Thoracic aorta (tissue), 2 donors: ENCODE data around the gene GALNT10. TPM values are rescaled to one million over a fixed set of nuclear protein-coding genes. Genes with fewer than 3 reads are reported as not detected.

Experiments used
- ATAC-seq: fragments of 150-250 bp; one replicate; pipeline ENCODE4 v1.8.0; 2017; ENCODE audit warnings: low read depth; ENCODE audit not compliant: insufficient number of reproducible peaks, low FRiP score
- DNase-seq: peaks from one replicate; pipeline ENCODE4 v3.0.0-alpha.2; 2020; ENCODE audit warnings: low spot score
- H3K27ac ChIP-seq, 2 donors: fragments of 200-600 bp; sonication (generic); 1 replicate in 1 of 2; 2 replicates in 1 of 2; pipeline ENCODE4 v1.5.1; 2016; ENCODE audit warnings: mild to moderate bottlenecking in 2 of 2, moderate library complexity in 2 of 2
- H3K27me3 ChIP-seq: fragments of 200-600 bp; sonication (generic); replicated peaks from 2 replicates; pipeline ENCODE4 v1.6.0; 2016; ENCODE audit warnings: mild to moderate bottlenecking; ENCODE audit not compliant: insufficient read depth
- H3K36me3 ChIP-seq: fragments of 200-600 bp; sonication (generic); one replicate; pipeline ENCODE4 v1.5.1; 2016
- H3K4me1 ChIP-seq, 2 donors: fragments of 200-600 bp; sonication (generic); 1 replicate in 1 of 2; 2 replicates in 1 of 2; pipeline versions ENCODE4 v1.5.1 to v1.6.0; 2016; ENCODE audit warnings: low read depth in 2 of 2, mild to moderate bottlenecking in 1 of 2; ENCODE audit not compliant: control insufficient read depth in 1 of 2
- H3K4me3 ChIP-seq: fragments of 200-600 bp; sonication (generic); 2 replicates; pipeline ENCODE4 v1.5.1; 2016; ENCODE audit warnings: mild to moderate bottlenecking
- H3K9me3 ChIP-seq: fragments of 200-600 bp; sonication (generic); 2 replicates; pipeline ENCODE4 v1.5.1; 2016
- total RNA-seq, 2 donors: library from RNA; depleted of rRNA; stranded (reverse); fragments of >200 nt; gene quantifications; one replicate each; pipeline versions ENCODE4 v1.1.0 to v1.2.3, GENCODE V29; 2016
- TF ChIP-seq, protein P1 (sequence below): fragments of 200-600 bp; sonication (generic); IDR thresholded peaks from one replicate; pipeline ENCODE4 v1.5.1; 2019; ENCODE audit warnings: antibody characterized with exemption

Gene GALNT10
- total RNA-seq, 2 donors from 2014 or later, result 43.0 to 52.7 TPM

DNA sequence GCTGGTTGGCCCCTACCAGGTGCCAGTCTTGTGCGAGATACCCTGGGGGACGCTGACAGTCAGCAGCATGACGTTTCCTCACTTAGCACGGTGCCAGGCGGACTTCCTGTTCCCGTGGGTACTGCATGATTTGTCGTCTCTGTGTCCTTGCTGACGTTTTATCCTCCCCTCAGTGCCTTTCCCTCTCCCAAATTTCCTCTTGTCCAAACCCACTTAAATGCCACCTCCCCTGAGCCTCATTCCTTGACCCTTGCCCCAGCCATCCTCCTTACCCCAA, 194.6 kb downstream of the GALNT10 start:
- ATAC-seq, result no peak
- no peaks in the 10 kb centered on the region for H3K4me1 ChIP-seq
- TF ChIP-seq, protein P1, sequence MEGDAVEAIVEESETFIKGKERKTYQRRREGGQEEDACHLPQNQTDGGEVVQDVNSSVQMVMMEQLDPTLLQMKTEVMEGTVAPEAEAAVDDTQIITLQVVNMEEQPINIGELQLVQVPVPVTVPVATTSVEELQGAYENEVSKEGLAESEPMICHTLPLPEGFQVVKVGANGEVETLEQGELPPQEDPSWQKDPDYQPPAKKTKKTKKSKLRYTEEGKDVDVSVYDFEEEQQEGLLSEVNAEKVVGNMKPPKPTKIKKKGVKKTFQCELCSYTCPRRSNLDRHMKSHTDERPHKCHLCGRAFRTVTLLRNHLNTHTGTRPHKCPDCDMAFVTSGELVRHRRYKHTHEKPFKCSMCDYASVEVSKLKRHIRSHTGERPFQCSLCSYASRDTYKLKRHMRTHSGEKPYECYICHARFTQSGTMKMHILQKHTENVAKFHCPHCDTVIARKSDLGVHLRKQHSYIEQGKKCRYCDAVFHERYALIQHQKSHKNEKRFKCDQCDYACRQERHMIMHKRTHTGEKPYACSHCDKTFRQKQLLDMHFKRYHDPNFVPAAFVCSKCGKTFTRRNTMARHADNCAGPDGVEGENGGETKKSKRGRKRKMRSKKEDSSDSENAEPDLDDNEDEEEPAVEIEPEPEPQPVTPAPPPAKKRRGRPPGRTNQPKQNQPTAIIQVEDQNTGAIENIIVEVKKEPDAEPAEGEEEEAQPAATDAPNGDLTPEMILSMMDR, result no peak
- H3K27ac ChIP-seq, result no peak overlapping the region
- H3K36me3 ChIP-seq, result peaks cover 5% of the 10 kb centered on the region
- H3K4me3 ChIP-seq, result no peak overlapping the region
- no peaks in the 10 kb centered on the region for H3K27me3 ChIP-seq
- no peaks in the 10 kb centered on the region for H3K9me3 ChIP-seq
- DNase-seq, result no peak

DNA sequence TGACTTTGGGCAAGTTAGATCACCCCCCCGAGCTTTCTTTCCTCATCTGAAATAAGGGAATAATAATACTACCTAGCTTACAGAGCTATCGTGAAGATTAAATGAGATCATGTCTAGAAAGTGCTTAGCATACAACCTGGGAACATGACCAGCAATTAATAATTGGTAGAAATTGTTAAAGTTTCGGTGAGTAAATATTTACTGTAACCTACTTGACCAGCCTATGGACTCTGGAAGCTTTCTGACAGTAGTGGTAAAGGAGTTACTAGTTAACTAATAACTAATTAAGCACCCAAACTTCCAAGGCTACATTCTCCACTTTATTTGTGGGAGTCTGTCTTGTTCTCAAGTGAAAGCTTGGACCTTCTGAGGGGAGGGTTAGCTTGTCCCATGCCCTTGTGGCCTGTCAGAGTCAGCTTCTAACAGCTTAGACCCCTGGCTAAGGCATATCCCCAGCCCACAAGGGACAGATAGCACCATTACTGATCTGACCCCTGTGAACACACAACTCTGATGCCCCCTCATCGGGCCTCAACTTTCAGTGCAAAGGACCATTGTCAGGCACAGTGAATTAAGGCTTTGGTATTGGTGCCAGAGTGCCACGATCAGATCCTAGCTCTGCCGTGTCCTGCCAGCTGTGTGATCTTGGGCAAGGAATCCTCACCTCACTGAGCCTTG, 196.6 kb downstream of the GALNT10 start:
- H3K4me3 ChIP-seq, result no peak overlapping the region
- ATAC-seq (no peak), DNase-seq (no peak)
- H3K4me1 ChIP-seq, result no peaks in the 10 kb centered on the region
- H3K27me3 ChIP-seq, result no peaks in the 10 kb centered on the region
- no peaks in the 10 kb centered on the region for H3K9me3 ChIP-seq
- peaks cover 3% of the 10 kb centered on the region for H3K36me3 ChIP-seq
- TF ChIP-seq, protein P1, result no peak
- no peak overlapping the region for H3K27ac ChIP-seq

DNA sequence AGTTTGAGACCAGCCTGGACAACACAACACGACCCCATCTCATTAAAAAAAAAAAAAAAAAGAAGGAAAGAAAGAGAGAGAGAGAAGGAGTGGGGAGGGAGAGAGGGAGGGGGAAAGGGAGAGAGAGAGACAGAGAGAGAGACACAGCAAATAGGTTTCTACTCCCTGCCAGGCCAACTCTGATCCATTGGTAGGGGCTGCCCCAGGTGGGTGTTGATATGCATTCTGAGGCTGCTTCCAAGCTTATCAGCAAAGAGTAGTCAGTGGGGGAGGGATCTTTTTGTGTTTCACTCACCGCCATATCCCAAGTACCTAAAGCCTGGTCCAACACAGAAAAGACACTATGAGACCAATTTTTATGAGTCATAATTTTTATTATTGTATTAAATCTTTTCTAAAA, 198.3 kb downstream of the GALNT10 start:
- no peaks in the 10 kb centered on the region for H3K27me3 ChIP-seq
- DNase-seq (no peak), ATAC-seq (no peak)
- peaks cover 3% of the 10 kb centered on the region for H3K36me3 ChIP-seq
- TF ChIP-seq, protein P1, result no peak
- no peak overlapping the region for H3K27ac ChIP-seq
- H3K4me3 ChIP-seq, result no peak overlapping the region
- no peaks in the 10 kb centered on the region for H3K9me3 ChIP-seq
- H3K4me1 ChIP-seq, result no peaks in the 10 kb centered on the region

DNA sequence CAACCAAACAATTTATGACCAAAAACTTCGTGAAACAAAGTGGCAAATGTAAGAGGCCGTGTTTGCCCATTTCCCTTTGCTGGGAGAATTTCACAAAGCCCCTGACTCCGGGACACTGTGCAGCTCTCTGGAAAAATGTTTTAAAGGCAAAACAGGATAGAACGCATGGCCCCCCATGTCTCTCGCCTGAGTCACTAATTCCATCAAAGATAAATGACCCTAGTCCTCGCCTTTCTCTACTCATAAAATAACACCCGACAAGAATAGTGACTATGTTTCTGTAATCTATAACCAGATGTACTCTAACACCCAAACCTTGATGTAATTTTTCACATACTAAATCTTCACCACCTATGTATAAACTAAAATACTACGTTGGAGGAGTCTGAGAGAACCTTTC, 199.6 kb downstream of the GALNT10 start:
- Histone ChIP-seq H3K4me3 (no peak overlapping the region), H3K4me1 (no peaks in the 10 kb centered on the region), H3K27ac (no peak overlapping the region), H3K9me3 (no peaks in the 10 kb centered on the region), H3K27me3 (no peaks in the 10 kb centered on the region), H3K36me3 (peaks cover 3% of the 10 kb centered on the region)
- no peak for ATAC-seq
- TF ChIP-seq, protein P1, result no peak
- DNase-seq, result no peak

DNA sequence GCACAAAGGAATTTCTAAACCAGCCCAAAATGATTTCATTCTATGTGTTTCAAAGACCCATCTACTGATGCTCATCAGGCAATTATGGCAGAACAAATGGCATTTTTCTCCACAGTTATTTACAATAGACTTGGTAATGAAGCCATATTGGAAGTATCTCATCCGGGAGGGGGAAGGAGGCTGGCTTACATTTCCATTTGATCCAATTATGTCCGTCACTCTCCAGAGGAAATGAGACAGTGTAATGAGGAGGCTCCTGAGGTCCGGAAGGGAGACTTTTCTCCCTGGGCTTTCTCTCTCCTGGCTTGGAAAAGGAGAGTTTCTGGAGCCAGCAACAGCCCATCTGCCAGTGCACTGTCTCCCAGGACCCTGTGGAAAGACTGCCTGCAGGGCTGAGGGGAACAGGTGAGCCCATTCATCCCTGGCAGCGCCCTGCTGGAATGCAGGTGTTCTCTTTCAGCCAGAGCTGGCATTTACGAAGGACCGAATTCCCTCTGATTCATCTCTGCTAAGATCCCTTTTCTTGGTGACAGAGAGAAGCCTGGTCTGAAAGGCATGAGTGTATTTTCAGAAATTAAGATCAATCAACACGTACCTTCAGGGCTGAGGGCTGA, 200.3 kb downstream of the GALNT10 start:
- H3K4me3 ChIP-seq, result no peak overlapping the region
- H3K4me1 ChIP-seq, result no peaks in the 10 kb centered on the region
- no peaks in the 10 kb centered on the region for H3K27me3 ChIP-seq
- no peaks in the 10 kb centered on the region for H3K9me3 ChIP-seq
- peaks cover 3% of the 10 kb centered on the region for H3K36me3 ChIP-seq
- DNase-seq (no peak), ATAC-seq (no peak)
- TF ChIP-seq, protein P1, result no peak
- H3K27ac ChIP-seq, result no peak overlapping the region
